ENCODE measurements around the gene PPP2R1A.
A peak's percentile ranks its signal among the peaks of the same experiment; 100 is the strongest.

The PPP2R1A gene

GRCh38 chr19:52189735-52190486, at the start of gene PPP2R1A:
Gene PPP2R1A (plus strand): TSS chr19:52190052. CDS start chr19:52190097, 45 bp downstream.
- peak; percentile 100 for DNase-seq

- DNase-seq: no peak
These were observed 48.6 kb upstream of the PPP2R1A start for GRCh38 chr19:52141203-52141602.

DNA sequence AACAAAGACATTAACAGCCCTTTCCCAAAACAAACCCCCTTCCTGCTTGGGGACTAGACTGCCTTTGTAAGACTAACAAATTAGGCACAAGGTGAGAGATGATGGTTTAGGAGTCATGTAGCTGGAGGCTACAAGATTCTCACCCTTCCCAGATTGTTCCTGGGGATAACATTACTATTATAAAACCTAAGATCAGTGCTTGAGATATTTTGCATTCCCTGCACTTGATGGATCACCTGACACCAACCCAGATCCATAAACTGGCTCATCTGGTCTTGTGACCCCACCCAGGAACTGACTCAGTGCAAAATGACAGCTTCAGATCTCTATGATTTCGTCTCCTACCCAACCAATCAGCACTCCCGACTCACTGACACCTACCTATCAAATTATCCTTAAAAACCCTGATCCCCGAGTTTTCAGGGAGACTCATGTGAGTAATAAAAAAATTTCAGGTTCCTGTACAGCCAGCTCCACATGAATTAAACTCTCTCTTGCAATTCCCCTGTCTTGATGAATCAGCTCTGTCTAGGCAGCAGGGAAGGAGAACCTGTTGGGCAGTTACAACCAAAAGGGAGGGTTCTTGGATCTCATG, 47.8 kb upstream of the PPP2R1A start:
- DNase-seq: no peak

DNA sequence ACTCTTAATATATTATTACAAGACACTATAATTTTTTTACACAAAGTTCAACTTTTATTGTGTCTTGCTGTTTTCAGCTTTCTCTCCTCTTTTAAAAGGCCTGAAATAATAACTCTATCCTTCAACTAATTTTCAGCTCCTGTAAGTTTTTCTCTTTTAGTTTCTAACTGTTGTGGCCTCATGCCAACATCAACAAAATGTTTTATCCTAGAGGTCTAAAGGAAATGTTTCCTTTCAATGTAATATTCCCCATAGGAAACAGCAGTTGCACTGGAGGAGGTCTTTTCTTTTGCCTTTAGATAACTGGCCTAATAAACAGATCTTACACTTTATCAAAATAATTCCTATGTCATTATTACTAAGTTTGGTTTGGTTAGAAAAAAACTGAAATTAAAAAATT, 41.6 kb upstream of the PPP2R1A start:
- no peak for DNase-seq

GRCh38 chr19:52155596-52156359, 34.1 kb upstream of the PPP2R1A start:
- no peak for DNase-seq

- DNase-seq: no peak
These were observed 19.5 kb upstream of the PPP2R1A start for GRCh38 chr19:52170304-52170703.

- no peak for DNase-seq
These were observed 19.0 kb upstream of the PPP2R1A start for GRCh38 chr19:52170863-52171320.

DNA sequence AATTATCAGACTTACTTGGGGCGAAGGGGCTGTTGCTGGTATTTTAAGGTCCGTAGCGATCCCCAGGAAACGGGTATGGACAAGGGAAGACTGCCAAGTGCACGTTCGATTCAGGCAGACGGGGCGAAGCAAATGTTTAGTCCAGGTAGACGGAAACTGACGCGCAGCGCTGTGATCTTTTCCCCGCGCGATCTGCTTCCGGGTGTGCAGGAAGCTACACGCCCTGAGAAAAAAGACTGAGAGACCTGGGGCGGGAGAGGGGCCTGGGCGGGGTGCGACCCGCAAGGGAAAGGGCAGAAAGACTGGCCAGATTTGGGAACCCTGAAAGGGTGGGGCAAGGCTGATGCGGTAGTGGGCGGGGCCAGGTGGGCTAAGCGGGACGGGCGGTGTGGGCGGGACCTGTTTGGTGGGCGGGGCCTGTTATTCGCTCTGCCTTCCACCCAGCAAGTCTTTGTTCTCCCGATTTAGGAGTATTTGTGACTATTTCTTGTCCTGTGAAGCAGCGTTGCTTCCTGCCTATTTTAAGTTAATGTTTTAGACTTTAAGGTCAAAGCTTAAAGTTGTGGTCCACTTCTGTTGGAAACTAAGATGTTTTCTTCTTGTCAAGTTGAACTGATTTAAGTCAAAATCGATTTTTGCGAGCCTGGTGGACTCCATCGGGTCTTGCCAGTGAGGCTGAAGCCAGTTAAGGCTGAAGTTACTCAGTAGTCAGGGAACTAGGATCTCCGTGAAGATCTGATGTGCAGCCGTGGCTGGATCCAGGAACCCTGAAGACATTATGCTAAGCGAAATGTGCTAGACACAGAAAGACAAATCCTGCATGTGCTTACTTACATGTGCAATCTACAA, 18.3 kb upstream of the PPP2R1A start, which contains the start of gene ZNF836:
Gene ZNF836 (minus strand): TSS at position 301 of the 849 bp plus-strand sequence. CDS start 3,549 bp downstream, outside the sequence.
- peak; percentile 95 for DNase-seq

- DNase-seq: no peak
These were observed 17.5 kb upstream of the PPP2R1A start for GRCh38 chr19:52172347-52172746.

DNA sequence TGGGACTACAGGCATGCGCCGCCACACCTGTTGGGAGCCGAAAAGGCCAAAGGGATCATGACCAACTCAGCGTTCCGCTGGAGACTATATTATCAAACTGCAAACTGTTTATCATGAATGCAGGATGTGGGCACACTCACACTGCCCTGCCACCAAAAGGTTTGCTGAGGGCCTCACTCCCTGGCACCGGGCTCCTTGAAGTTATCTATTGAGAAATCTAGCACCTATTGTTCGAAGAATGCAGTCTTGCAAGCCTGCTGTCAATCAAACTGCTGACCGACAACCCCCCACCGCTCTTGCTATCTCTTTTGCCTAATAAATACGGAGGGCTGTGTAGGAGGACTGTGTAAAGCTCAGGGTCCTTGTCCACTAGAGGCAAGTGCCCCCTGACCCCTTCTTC, 13.3 kb upstream of the PPP2R1A start:
- DNase-seq: peak; percentile 2

DNA sequence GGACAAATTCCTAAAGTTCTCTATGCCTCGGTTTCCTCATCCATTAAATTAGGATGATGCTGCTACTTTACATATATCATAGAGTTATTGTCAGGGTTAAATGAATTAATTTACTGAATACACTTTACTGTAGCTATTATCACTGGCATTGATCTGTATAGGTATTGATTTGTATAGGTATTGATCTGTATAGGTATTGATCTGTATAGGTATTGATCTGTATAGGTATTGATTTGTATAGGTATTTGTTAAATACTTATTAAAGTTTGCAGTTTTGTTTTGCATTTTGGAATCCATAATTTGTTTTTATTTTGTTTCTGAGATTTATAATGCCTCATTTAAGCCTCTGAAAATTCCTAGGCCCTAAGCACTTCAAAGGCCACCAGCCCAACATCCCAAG, 2.4 kb upstream of the PPP2R1A start:
- DNase-seq: no peak

DNA sequence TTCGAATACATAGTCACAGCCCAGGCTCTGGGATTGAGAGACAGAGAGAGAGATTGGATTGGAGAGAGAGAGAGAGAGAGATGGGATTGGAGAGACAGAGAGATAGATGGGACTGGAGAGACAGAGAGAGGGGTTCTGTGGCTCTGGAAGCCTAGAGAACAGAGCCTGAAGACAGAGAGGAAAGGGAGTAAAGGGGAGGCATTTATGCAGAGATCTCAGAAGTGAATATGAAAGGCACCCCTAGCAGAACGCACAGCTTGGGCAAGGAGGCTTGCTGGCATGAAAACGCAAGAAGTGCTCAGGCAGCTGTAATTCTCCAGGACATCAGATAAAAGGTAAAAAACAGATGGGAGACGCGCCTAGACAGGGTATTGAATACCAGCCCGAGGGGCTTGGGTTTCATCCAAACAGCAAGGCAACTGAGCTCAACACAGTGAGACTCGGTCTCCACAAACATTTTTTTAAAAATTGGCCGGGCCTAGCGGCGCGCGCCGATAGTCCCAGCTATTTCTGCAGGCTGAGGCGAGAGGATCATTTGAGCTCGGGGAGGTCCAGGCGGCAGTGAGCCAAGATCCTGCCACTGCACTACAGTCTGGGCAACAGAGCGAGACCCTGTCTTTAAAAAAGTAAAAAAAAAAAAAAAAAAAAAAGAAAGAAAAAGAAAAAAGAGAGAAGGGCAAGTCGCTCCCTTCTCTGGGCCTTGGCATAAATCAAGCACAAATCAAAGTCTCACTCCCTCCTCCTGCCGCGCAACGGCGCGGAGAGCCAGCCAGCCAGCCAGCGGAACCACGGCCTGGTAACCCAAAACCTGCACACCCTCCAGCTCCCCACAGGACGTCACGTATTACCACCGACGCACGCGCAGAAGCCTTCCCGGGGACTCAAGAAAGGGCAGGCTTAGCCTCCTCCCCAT, 774 bp upstream of the PPP2R1A start:
- no peak for DNase-seq

GRCh38 chr19:52190487-52191293, 838 bp downstream of the PPP2R1A start:
- no peak for DNase-seq

DNA sequence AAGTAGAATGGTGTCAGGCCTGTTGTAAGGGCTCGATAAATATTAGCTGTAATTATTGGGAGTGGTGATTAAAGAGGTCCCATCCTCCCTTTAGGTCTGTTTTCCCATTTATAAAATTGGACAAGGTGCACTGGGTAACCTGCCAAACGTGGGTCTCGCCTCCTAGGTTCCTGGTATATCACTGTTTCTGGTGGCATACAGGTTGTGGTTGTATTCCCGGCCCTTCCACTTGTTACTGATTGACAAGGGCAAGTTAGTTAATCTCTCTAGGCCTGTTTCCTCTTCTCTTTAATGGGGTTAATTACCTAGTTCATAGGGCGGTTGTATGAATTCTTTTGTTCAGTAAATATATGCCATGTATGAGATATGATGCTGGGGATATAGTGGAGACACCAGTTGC, 1.5 kb downstream of the PPP2R1A start:
- no peak for DNase-seq

DNA sequence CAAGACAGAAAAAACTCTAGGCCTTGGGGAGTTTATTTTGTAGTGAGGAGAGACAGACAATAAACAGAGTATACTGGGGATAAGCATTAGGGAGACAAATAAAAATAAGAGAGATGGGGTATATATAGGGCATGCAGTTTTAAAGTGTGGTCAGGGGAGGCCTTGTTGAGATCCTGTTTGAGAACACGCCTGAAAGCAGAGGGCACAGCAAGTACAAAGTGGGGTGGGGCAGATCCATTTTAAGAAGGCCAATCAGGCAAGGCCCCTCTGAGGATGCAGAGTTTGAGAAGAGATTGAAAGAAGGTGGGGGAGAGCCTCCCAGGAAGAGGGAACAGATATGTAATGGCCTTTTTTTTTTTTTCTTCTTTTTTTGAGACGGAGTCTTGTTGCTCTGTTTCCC, 2.1 kb downstream of the PPP2R1A start:
- DNase-seq: no peak

DNA sequence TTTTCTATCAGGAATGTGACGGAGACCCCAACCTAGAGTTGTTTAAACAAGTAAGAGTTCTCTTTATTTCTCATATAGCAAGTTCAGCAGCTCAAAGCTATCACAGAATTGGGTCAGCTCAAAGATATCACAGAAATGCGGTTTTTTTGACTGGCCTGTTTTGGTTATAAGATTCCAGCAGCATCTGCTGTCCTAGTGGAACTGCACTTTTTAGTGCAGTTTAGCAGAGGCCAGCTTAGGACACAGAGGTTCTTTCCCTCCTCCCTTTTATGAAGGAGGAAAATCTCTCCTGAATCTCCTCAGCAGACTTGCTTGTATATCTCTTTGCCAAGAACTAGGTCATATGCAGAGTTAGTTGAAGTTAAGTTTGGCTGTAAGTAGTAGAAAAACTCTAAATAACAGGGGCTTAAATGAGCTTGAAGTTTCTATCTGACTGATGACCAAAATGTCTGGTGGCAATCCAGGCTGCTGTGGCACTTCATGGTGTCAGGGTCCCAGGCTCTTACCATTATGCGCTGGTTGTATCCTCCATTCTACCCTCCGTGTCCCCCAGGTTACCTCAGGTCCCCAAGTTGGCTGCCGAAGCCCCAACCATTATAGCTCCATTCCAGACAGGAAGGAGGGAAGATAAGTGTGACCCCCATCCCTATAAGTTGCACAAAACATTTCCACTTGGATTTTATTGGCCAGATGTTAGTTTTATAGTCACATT, 6.6 kb downstream of the PPP2R1A start:
- DNase-seq: no peak

- no peak for DNase-seq
These were observed 8.1 kb downstream of the PPP2R1A start for GRCh38 chr19:52197964-52198363.

DNA sequence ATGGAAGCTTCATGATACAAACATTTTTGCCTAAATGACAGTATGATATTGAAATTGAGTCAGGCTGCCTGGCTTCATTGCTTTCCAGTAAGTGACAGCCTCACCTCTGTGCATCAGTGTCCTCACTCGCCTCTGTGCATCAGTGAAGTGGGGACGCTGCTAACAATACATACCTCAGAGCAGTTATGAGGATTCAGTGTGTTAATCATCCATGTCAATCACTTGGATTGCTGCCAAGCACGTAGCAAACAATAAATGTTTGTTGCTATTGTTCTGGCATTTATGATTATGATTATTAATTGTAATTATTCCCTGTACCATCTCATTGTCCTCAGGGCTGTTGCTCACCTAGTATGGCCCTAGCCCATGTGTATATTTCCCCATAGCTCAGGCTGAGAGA, 8.8 kb downstream of the PPP2R1A start:
- no peak for DNase-seq

- DNase-seq: no peak
These were observed 10.2 kb downstream of the PPP2R1A start for GRCh38 chr19:52200044-52200443.

Data from CD4-positive, alpha-beta T cell treated with Interleukin-4 for 4 hours (primary cell).